Effector memory CD4-positive, alpha-beta T cell (primary cell): ENCODE results near the gene DIRAS1.

ENCODE experiments used
- DNase-seq, 3 donors: peaks; one replicate each; pipeline ENCODE4 v3.0.0-alpha.2; 2020
- H3K27ac ChIP-seq: 2 replicates; pipeline ENCODE4 v1.7.0; 2013; ENCODE audit warnings: mild to moderate bottlenecking, low read length, moderate library complexity; ENCODE audit not compliant: insufficient read depth, poor library complexity, severe bottlenecking
- H3K27me3 ChIP-seq: replicated peaks from 2 replicates; pipeline ENCODE4 v1.7.0; 2013; ENCODE audit warnings: mild to moderate bottlenecking, low read length; ENCODE audit not compliant: insufficient read depth, control insufficient read depth, poor library complexity, severe bottlenecking
- H3K36me3 ChIP-seq: 2 replicates; pipeline ENCODE4 v1.7.0; 2013; ENCODE audit warnings: mild to moderate bottlenecking, low read length, moderate library complexity; ENCODE audit not compliant: control insufficient read depth, insufficient read depth
- H3K4me1 ChIP-seq: 2 replicates; pipeline ENCODE4 v1.7.0; 2013; ENCODE audit warnings: low read length, mild to moderate bottlenecking; ENCODE audit not compliant: control insufficient read depth, insufficient read depth, poor library complexity, severe bottlenecking
- H3K4me3 ChIP-seq: 2 replicates; pipeline ENCODE4 v1.7.0; 2013; ENCODE audit warnings: low read length, low read depth, mild to moderate bottlenecking; ENCODE audit not compliant: insufficient read depth, poor library complexity, severe bottlenecking
- H3K9me3 ChIP-seq: 2 replicates; pipeline ENCODE4 v1.7.0; 2013; ENCODE audit warnings: mild to moderate bottlenecking, low read length, moderate library complexity; ENCODE audit not compliant: control insufficient read depth
- total RNA-seq, 3 donors: gene quantifications; one replicate each; lab custom pipeline; 2026; lab: John Stamatoyannopoulos, UW

Gene DIRAS1
- total RNA-seq = 0 reads per million in 3 donors

- Histone ChIP-seq H3K27ac (no peak within 1 kb of the TSS), H3K4me3 (no peak within 1 kb of the TSS), H3K27me3 (peaks cover 25% of the 10 kb centered on the region), H3K4me1 (peaks cover 10% of the 10 kb centered on the region), H3K36me3 (no peaks in the 10 kb centered on the region), H3K9me3 (no peaks in the 10 kb centered on the region)
- no peak for DNase-seq
Measured at GRCh38 chr19:2720777-2721569, at the start of gene DIRAS1. TSS of gene DIRAS1 (minus strand) at chr19:2721372. CDS start at chr19:2717806, 3,566 bp downstream.

GRCh38 chr19:2770055-2771013 lies 49.2 kb upstream of the DIRAS1 start:
- Histone ChIP-seq H3K27me3 (no peaks in the 10 kb centered on the region), H3K9me3 (no peaks in the 10 kb centered on the region), H3K36me3 (peaks cover 35% of the 10 kb centered on the region), H3K4me1 (peaks cover 5% of the 10 kb centered on the region), H3K4me3 (no peak overlapping the region), H3K27ac (no peak overlapping the region)
- no peak for DNase-seq

- no peak overlapping the region for H3K4me3 ChIP-seq
- no peaks in the 10 kb centered on the region for H3K9me3 ChIP-seq
- DNase-seq = no peak
- no peak overlapping the region for H3K27ac ChIP-seq
- peaks cover 44% of the 10 kb centered on the region for H3K36me3 ChIP-seq
- H3K4me1 ChIP-seq = no peaks in the 10 kb centered on the region
- no peaks in the 10 kb centered on the region for H3K27me3 ChIP-seq
Measured at GRCh38 chr19:2769218-2769617, 48.0 kb upstream of the DIRAS1 start.

- Histone ChIP-seq H3K4me1 (no peaks in the 10 kb centered on the region), H3K9me3 (no peaks in the 10 kb centered on the region), H3K4me3 (no peak overlapping the region), H3K27me3 (no peaks in the 10 kb centered on the region), H3K36me3 (peaks cover 50% of the 10 kb centered on the region), H3K27ac (no peak overlapping the region)
- DNase-seq = no peak
Measured at GRCh38 chr19:2768365-2769132, 47.4 kb upstream of the DIRAS1 start.

- Histone ChIP-seq H3K4me1 (no peaks in the 10 kb centered on the region), H3K9me3 (no peaks in the 10 kb centered on the region), H3K36me3 (peaks cover 59% of the 10 kb centered on the region), H3K27me3 (no peaks in the 10 kb centered on the region), H3K27ac (no peak overlapping the region), H3K4me3 (no peak overlapping the region)
- DNase-seq = no peak
Measured at GRCh38 chr19:2767688-2768087, 46.5 kb upstream of the DIRAS1 start.

GRCh38 chr19:2766594-2767372 lies 45.6 kb upstream of the DIRAS1 start:
- no peak for DNase-seq
- Histone ChIP-seq H3K4me3 (no peak overlapping the region), H3K36me3 (peaks cover 66% of the 10 kb centered on the region), H3K27ac (no peak overlapping the region), H3K4me1 (no peaks in the 10 kb centered on the region), H3K27me3 (no peaks in the 10 kb centered on the region), H3K9me3 (no peaks in the 10 kb centered on the region)

- Histone ChIP-seq H3K27me3 (no peaks in the 10 kb centered on the region), H3K4me1 (no peaks in the 10 kb centered on the region), H3K36me3 (peaks cover 73% of the 10 kb centered on the region), H3K27ac (no peak overlapping the region), H3K4me3 (no peak overlapping the region), H3K9me3 (no peaks in the 10 kb centered on the region)
- DNase-seq = no peak
Measured at GRCh38 chr19:2765376-2765775, 44.2 kb upstream of the DIRAS1 start.

GRCh38 chr19:2764945-2765344 lies 43.8 kb upstream of the DIRAS1 start:
- Histone ChIP-seq H3K27ac (no peak overlapping the region), H3K27me3 (no peaks in the 10 kb centered on the region), H3K9me3 (no peaks in the 10 kb centered on the region), H3K36me3 (peaks cover 73% of the 10 kb centered on the region), H3K4me1 (no peaks in the 10 kb centered on the region), H3K4me3 (no peak overlapping the region)
- DNase-seq = no peak

- Histone ChIP-seq H3K4me3 (no peak overlapping the region), H3K9me3 (no peaks in the 10 kb centered on the region), H3K36me3 (peaks cover 72% of the 10 kb centered on the region), H3K27ac (no peak overlapping the region), H3K27me3 (no peaks in the 10 kb centered on the region), H3K4me1 (no peaks in the 10 kb centered on the region)
- DNase-seq = no peak
Measured at GRCh38 chr19:2763687-2764086, 42.5 kb upstream of the DIRAS1 start.
